GM23338 (cell line): ENCODE results near the gene VCL. TPM values are rescaled to one million over a fixed set of nuclear protein-coding genes. Genes with fewer than 3 reads are reported as not detected.

Source experiments
- ATAC-seq: fragments of 200-7000 bp; cut with Tn5 transposase; 3 replicates; pipeline ENCODE4 v1.9.1; 2020
- DNase-seq: peaks from one replicate; pipeline ENCODE4 v3.0.0-alpha.2; 2015; ENCODE audit warnings: low spot score
- H2AFZ ChIP-seq: fragments of 200-600 bp; sonication (generic); 2 replicates; pipeline ENCODE4 v1.8.0; 2016; ENCODE audit warnings: antibody characterized with exemption, mild to moderate bottlenecking, moderate library complexity
- H3F3A ChIP-seq: fragments of 200-600 bp; sonication (generic); replicated peaks from 2 replicates; pipeline ENCODE4 v1.8.0; 2017; ENCODE audit warnings: antibody characterized with exemption, mixed run types, low read depth
- H3K27ac ChIP-seq: fragments of 200-600 bp; sonication (generic); 2 replicates; pipeline ENCODE4 v1.6.1; 2016; ENCODE audit warnings: low read depth
- H3K27me3 ChIP-seq: fragments of 200-600 bp; sonication (generic); 2 replicates; pipeline ENCODE4 v1.8.0; 2016; ENCODE audit warnings: mild to moderate bottlenecking, mixed run types, moderate library complexity; ENCODE audit not compliant: insufficient read depth
- H3K36me3 ChIP-seq: fragments of 200-600 bp; sonication (generic); 2 replicates; pipeline ENCODE4 v1.8.0; 2016; ENCODE audit warnings: mild to moderate bottlenecking; ENCODE audit not compliant: insufficient read depth
- H3K4me1 ChIP-seq: fragments of 200-600 bp; sonication (generic); 2 replicates; pipeline ENCODE4 v1.8.0; 2016; ENCODE audit warnings: mild to moderate bottlenecking, moderate library complexity; ENCODE audit not compliant: insufficient read depth
- H3K4me2 ChIP-seq: fragments of 200-600 bp; sonication (generic); 2 replicates; pipeline ENCODE4 v1.7.1; 2017; ENCODE audit warnings: mixed run types
- H3K4me3 ChIP-seq: fragments of 200-600 bp; sonication (generic); 2 replicates; pipeline ENCODE4 v1.6.1; 2016; ENCODE audit warnings: mixed run types
- H3K79me2 ChIP-seq: fragments of 200-600 bp; sonication (generic); replicated peaks from 2 replicates; pipeline ENCODE4 v1.8.0; 2017; ENCODE audit warnings: mild to moderate bottlenecking; ENCODE audit not compliant: insufficient read depth
- H3K9me2 ChIP-seq: fragments of 200-600 bp; sonication (generic); 2 replicates; pipeline ENCODE4 v1.8.0; 2017; ENCODE audit not compliant: insufficient read depth
- H4K20me1 ChIP-seq: fragments of 200-600 bp; sonication (generic); replicated peaks from 2 replicates; pipeline ENCODE4 v1.8.0; 2017; ENCODE audit warnings: mild to moderate bottlenecking; ENCODE audit not compliant: insufficient read depth
- H3K27ac Mint-ChIP-seq: 2 replicates; pipeline ENCODE4 v1.8.0; 2020; ENCODE audit warnings: inconsistent platforms, mild to moderate bottlenecking, moderate library complexity, mixed read lengths
- H3K27me3 Mint-ChIP-seq: 3 replicates; pipeline ENCODE4 v1.8.0; 2022; ENCODE audit warnings: low read depth, mild to moderate bottlenecking, moderate library complexity, mixed read lengths, inconsistent platforms; ENCODE audit not compliant: insufficient read depth, poor library complexity
- H3K36me3 Mint-ChIP-seq: 3 replicates; pipeline ENCODE4 v1.8.0; 2021; ENCODE audit warnings: low read depth, mild to moderate bottlenecking, inconsistent platforms, moderate library complexity, mixed read lengths
- H3K4me1 Mint-ChIP-seq: 3 replicates; pipeline ENCODE4 v1.8.0; 2020; ENCODE audit warnings: mild to moderate bottlenecking, inconsistent platforms, mixed read lengths
- H3K4me3 Mint-ChIP-seq: 3 replicates; pipeline ENCODE4 v1.8.0; 2021; ENCODE audit warnings: moderate library complexity, mild to moderate bottlenecking, inconsistent platforms, mixed read lengths
- H3K9me3 Mint-ChIP-seq: 3 replicates; pipeline ENCODE4 v1.8.0; 2020; ENCODE audit warnings: moderate library complexity, mild to moderate bottlenecking, inconsistent platforms, mixed read lengths
- CREB1 ChIP-seq: fragments of 250-450 bp; sonication (Bioruptor Pico); IDR thresholded peaks from 2 replicates; pipeline ENCODE4 v1.5.0; 2020; ENCODE audit warnings: low read depth, mild to moderate bottlenecking, moderate library complexity
- CTCF ChIP-seq, 2 experiments: fragments of 200-600 bp in 1 of 2; sonication (generic) in 1 of 2; conservative IDR thresholded peaks; 2 replicates each; pipeline versions ENCODE4 v1.5.1 to v1.6.1; 2016 to 2017; ENCODE audit warnings: antibody characterized with exemption in 2 of 2, low read depth in 2 of 2, mild to moderate bottlenecking in 2 of 2, moderate library complexity in 1 of 2
- EZH2 ChIP-seq: fragments of 200-600 bp; sonication (generic); IDR thresholded peaks from one replicate; pipeline ENCODE4 v1.8.0; 2017; ENCODE audit warnings: antibody characterized with exemption, mild to moderate bottlenecking, low read depth; ENCODE audit not compliant: unreplicated experiment
- EZH2phosphoT487 ChIP-seq: fragments of 200-600 bp; sonication (generic); IDR thresholded peaks from one replicate; pipeline ENCODE4 v1.8.1; 2018; ENCODE audit warnings: antibody characterized with exemption; ENCODE audit not compliant: unreplicated experiment
- JUNB ChIP-seq: IDR thresholded peaks from one replicate; pipeline ENCODE4 v1.6.1; 2016; ENCODE audit warnings: antibody characterized with exemption; ENCODE audit not compliant: unreplicated experiment
- NANOG ChIP-seq: IDR thresholded peaks from 2 replicates; pipeline ENCODE4 v1.6.1; 2016; ENCODE audit warnings: antibody characterized with exemption, borderline replicate concordance
- POLR2AphosphoS5 ChIP-seq: IDR thresholded peaks from 2 replicates; pipeline ENCODE4 v1.6.1; 2016; ENCODE audit warnings: antibody characterized with exemption, low read depth
- REST ChIP-seq: IDR thresholded peaks from one replicate; pipeline ENCODE4 v1.6.1; 2018; ENCODE audit warnings: antibody characterized with exemption; ENCODE audit not compliant: unreplicated experiment
- STAT1 ChIP-seq: IDR thresholded peaks from one replicate; pipeline ENCODE4 v1.6.1; 2016; ENCODE audit warnings: antibody characterized with exemption; ENCODE audit not compliant: unreplicated experiment
- ZNF114 ChIP-seq: fragments of 250-450 bp; sonication (Bioruptor Pico); IDR thresholded peaks from 2 replicates; pipeline ENCODE4 v1.5.0; 2020; ENCODE audit warnings: mild to moderate bottlenecking, moderate library complexity
- ZNF331 ChIP-seq: fragments of 250-450 bp; sonication (Bioruptor Pico); IDR thresholded peaks from 2 replicates; pipeline ENCODE4 v1.5.0; 2020; ENCODE audit warnings: low read depth, mild to moderate bottlenecking, moderate library complexity
- ZNF462 ChIP-seq: fragments of 250-450 bp; sonication (Bioruptor Pico); IDR thresholded peaks from 2 replicates; pipeline ENCODE4 v1.5.0; 2020; ENCODE audit warnings: mild to moderate bottlenecking, moderate library complexity
- polyA plus RNA-seq: library from polyadenylated mRNA; unstranded; fragments of >200 nt; fragmentation: Nextera tagmentation; extraction: Ambion mirVana; gene quantifications from 2 replicates; pipeline ENCODE4 v1.2.1, GENCODE V29; 2016
- total RNA-seq: library from RNA; depleted of rRNA; stranded (reverse); fragments of >200 nt; shearing (Covaris generic); gene quantifications from 2 replicates; pipeline ENCODE4 v1.2.3, GENCODE V29; 2014

VCL gene
- total and polyA plus RNA-seq, 2 experiments from 2014 or later: 60.7 to 254 TPM

GRCh38 chr10:74040200-74041126, 42.5 kb downstream of the VCL start (continued):
- TF ChIP-seq ZNF462 (CRISPR knock-in tag): no peak

- Mint-ChIP-seq H3K36me3 (peaks cover 48% of the 10 kb centered on the region), H3K27me3 (peaks cover 2% of the 10 kb centered on the region), H3K9me3 (no peaks in the 10 kb centered on the region), H3K4me3 (no peak overlapping the region), H3K4me1 (peaks cover 23% of the 10 kb centered on the region; the same call in 2 of the 3 replicates), H3K27ac (no peak overlapping the region)
- H3K4me3 ChIP-seq: no peak overlapping the region
- no peaks in the 10 kb centered on the region for H3K4me1 ChIP-seq
- H4K20me1 ChIP-seq: peaks cover 16% of the 10 kb centered on the region
- H2AFZ ChIP-seq: no peak overlapping the region
- H3K9me2 ChIP-seq: no peaks in the 10 kb centered on the region
- H3K27ac ChIP-seq: no peak overlapping the region
- H3K4me2 ChIP-seq: no peak overlapping the region
- no peaks in the 10 kb centered on the region for H3F3A ChIP-seq
- DNase-seq: no peak
- peaks cover 27% of the 10 kb centered on the region for H3K36me3 ChIP-seq
- H3K27me3 ChIP-seq: no peaks in the 10 kb centered on the region
- H3K79me2 ChIP-seq: peaks cover 100% of the 10 kb centered on the region
- no peak for ATAC-seq
- TF ChIP-seq REST (no peak), STAT1 (no peak), ZNF331 (no peak), CREB1 (CRISPR knock-in tag) (no peak), CTCF (conservative IDR thresholded peaks at IDR 0.05; ENCODE audit: low read depth in 2 of 2) (no peak), JUNB (no peak), NANOG (no peak), EZH2 (no peak), ZNF114 (CRISPR knock-in tag) (no peak), EZH2phosphoT487 (no peak), POLR2AphosphoS5 (no peak)
These were observed 46.5 kb downstream of the VCL start for GRCh38 chr10:74044419-74044818.
